ENCODE results near the gene KAZALD1.

- TF ChIP-seq POLR2AphosphoS5 (IDR thresholded peaks at IDR 0.05; ENCODE audit: borderline replicate concordance, low read depth, low read length) (no peak), EZH2 (IDR thresholded peaks at IDR 0.05) (no peak)
Observed at GRCh38 chr10:101054876-101055275, 6.9 kb upstream of the KAZALD1 start.
